OCI-LY1 (cell line): Measurements from ENCODE around the gene B3GNT9.

Experiments
- CTCF ChIP-seq: fragments of 200-600 bp; sonication (generic), shearing (Covaris generic); IDR thresholded peaks from 2 replicates; pipeline ENCODE4 v1.5.1; 2017; ENCODE audit warnings: mild to moderate bottlenecking, antibody characterized with exemption, low read length, moderate library complexity, mixed read lengths
- EZH2 ChIP-seq: fragments of 200-600 bp; sonication (generic), shearing (Covaris generic); IDR thresholded peaks from 2 replicates; pipeline ENCODE4 v1.8.0; 2017; ENCODE audit warnings: borderline replicate concordance, mixed run types, mild to moderate bottlenecking, antibody characterized with exemption, low read length, moderate library complexity, mixed read lengths

- TF ChIP-seq CTCF, result no peak
- TF ChIP-seq EZH2, result no peak
Observed at GRCh38 chr16:67162506-67163163, 11.8 kb upstream of the B3GNT9 start.
